H1 (cell line): ENCODE results near the gene GTF3C5. TPM values are rescaled to one million over a fixed set of nuclear protein-coding genes. Genes with fewer than 3 reads are reported as not detected.

Experiments used
- EZH2 ChIP-seq: fragments of 200-600 bp; sonication (generic); IDR thresholded peaks from 2 replicates; pipeline ENCODE4 v1.7.1; 2012; ENCODE audit warnings: low read depth, mild to moderate bottlenecking, moderate library complexity, low read length, inconsistent platforms; ENCODE audit not compliant: severe bottlenecking
- KDM5A ChIP-seq: fragments of 200-600 bp; IDR thresholded peaks from 2 replicates; pipeline ENCODE4 v1.7.1; 2012; ENCODE audit warnings: mild to moderate bottlenecking, low read length, inconsistent platforms, mixed read lengths
- POU5F1 ChIP-seq: IDR thresholded peaks from 2 replicates; pipeline ENCODE4 v1.6.1; 2011; ENCODE audit warnings: low read depth, mild to moderate bottlenecking, low read length, moderate library complexity
- SP1 ChIP-seq: IDR thresholded peaks from 2 replicates; pipeline ENCODE4 v1.6.1; 2011; ENCODE audit warnings: low read depth, low read length
- SRF ChIP-seq: IDR thresholded peaks from 2 replicates; pipeline ENCODE4 v1.6.1; 2011; ENCODE audit warnings: mild to moderate bottlenecking, low read depth, low read length, moderate library complexity
- polyA plus RNA-seq, 7 experiments: library from polyadenylated mRNA; depleted of rRNA in 3 of 7; stranded (reverse) in 5 of 7; unstranded in 2 of 7; fragments of >200 nt in 5 of 7; fragments of 200-250 nt in 2 of 7; gene quantifications; 1 replicate in 5 of 7; 2 replicates in 1 of 7; 4 replicates in 1 of 7; pipeline versions ENCODE4 v1.2.1 to v1.2.3, GENCODE V29; 2011 to 2013; ENCODE audit warnings: missing spikeins in 2 of 7, mixed read lengths in 2 of 7
- total RNA-seq: library from RNA; stranded (reverse); fragmentation: NEBNext Ultra II Directional; extraction: Animal tissue kit (Norgen Biotek cat#: 25700); gene quantifications from 2 replicates; pipeline ENCODE4 v1.2.1, GENCODE V29; 2021

The GTF3C5 gene
- total and polyA plus RNA-seq, 2 of the 8 experiments (the other 6 are each of a cell fraction or from before 2014, with no cell fraction given) = 78.7 to 87.1 TPM

DNA sequence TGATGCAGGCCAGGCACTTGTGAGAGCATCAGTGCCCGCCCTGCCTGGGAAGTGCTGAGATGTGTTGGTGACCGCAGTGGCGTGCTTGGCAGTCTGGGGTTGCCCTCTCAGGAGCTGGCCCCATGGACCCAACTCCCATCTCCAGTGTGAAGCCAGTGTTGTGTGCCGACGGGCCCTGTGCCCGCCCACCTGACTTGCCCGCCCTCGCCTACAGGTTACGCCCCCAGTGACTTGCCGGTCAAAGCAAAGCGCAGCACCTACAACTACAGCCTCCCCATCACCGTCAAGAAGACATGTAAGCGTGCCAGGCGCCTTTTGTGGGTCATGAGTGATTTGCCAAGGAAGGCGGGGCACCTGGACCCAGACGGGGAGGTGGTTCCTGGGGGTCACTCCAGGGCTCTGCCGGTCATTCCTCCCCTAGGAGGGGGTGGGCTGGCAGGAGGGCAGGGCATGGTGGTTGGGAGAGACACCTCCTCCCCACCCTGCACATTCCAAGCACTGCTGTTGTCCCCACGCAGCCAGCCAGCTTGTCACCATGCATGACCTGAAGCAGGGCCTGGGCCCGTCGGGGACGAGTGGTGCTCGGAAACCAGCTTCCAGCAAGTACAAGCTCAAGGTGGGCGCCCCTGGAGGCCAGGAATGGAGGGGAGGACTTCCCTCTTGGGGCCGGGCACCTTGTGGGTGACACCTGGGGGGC, 23.5 kb downstream of the GTF3C5 start (continued):
- TF ChIP-seq SRF = no peak
- TF ChIP-seq SP1 = no peak
- TF ChIP-seq EZH2 = no peak
- TF ChIP-seq KDM5A = no peak
- TF ChIP-seq POU5F1 = no peak
